Spleen (tissue), 7 donors: Measurements from ENCODE around the gene KLF16.

Source experiments
- POLR2A ChIP-seq, 3 donors: fragments of 450-650 bp; IDR thresholded peaks; one replicate each; pipeline ENCODE4 v1.5.1; 2017; ENCODE audit warnings: antibody characterized with exemption in 3 of 3, mild to moderate bottlenecking in 1 of 3
- POLR2AphosphoS5 ChIP-seq, 3 donors: sonication (generic); formaldehyde crosslinking; IDR thresholded peaks; one replicate each; pipeline ENCODE4 v1.5.1; 2017; ENCODE audit warnings: antibody characterized with exemption in 3 of 3
- TF ChIP-seq, protein P1 (sequence below), 11 experiments: fragments of 200-600 bp in 7 of 11; fragments of 450-650 bp in 4 of 11; sonication (generic) in 4 of 11; IDR thresholded peaks in 8 of 11; conservative IDR thresholded peaks in 3 of 11; 1 replicate in 7 of 11; 2 replicates in 4 of 11; pipeline versions ENCODE4 v1.4.0 to v1.8.0; 2016 to 2021; ENCODE audit warnings: antibody characterized with exemption in 11 of 11, inconsistent platforms in 4 of 11, mild to moderate bottlenecking in 1 of 11
- donor health status: DM: no; HTN: no; CAD: no; lungs with moderate emphysema.
- donor health status: DM: no; HTN: no; CAD: no.
- donor health status: DM: no; HTN: no; CAD: no.

DNA sequence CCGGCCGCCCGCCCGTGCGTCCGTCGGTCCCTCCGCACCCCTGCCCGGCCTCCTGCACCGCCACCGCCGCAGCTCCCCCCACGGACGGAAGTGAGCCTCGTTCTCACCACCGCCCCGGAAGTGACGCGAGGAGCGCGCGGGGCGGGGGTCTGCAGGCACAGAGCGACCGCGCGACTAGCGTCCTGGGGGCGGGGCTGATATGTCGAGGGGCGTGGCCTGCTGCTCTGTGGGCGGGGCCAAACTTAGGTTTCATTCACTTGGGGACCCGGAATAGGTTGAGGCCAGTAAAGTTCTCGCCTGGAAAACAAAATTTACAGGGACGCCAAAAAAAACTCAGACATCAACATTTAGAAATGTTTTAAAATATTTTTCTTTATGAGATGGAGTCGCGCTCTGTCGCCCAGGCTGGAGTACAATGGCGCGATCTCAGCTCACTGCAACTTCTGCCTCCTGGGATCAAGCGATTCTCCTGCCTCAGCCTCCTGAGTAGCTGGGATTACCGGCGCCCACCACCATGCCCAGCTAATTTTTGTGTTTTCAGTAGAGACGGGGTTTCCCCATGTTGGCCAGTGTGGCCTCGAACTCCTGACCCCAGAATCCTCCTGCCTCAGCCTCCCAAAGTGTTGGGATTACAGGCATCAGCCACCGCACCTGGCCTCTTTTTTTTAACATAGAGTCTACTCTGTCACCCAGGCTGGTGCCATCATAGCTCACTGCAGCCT, 22.2 kb upstream of the KLF16 start, which contains the start of gene ABHD17A:
- peak in 2 of 3 donors; percentile 62 to 94 for TF ChIP-seq POLR2A (IDR thresholded peaks at IDR 0.05)
- TF ChIP-seq, protein P1, sequence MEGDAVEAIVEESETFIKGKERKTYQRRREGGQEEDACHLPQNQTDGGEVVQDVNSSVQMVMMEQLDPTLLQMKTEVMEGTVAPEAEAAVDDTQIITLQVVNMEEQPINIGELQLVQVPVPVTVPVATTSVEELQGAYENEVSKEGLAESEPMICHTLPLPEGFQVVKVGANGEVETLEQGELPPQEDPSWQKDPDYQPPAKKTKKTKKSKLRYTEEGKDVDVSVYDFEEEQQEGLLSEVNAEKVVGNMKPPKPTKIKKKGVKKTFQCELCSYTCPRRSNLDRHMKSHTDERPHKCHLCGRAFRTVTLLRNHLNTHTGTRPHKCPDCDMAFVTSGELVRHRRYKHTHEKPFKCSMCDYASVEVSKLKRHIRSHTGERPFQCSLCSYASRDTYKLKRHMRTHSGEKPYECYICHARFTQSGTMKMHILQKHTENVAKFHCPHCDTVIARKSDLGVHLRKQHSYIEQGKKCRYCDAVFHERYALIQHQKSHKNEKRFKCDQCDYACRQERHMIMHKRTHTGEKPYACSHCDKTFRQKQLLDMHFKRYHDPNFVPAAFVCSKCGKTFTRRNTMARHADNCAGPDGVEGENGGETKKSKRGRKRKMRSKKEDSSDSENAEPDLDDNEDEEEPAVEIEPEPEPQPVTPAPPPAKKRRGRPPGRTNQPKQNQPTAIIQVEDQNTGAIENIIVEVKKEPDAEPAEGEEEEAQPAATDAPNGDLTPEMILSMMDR (IDR thresholded peaks at IDR 0.05 in 8 of 11, conservative IDR thresholded peaks at IDR 0.05 in 3 of 11), result peak in 1 of 11 experiments; percentile 12
- peak; percentile 96 to 98 (median 97) for TF ChIP-seq POLR2AphosphoS5 (IDR thresholded peaks at IDR 0.05)
